Panc1 (cell line): ENCODE data around the gene PDCL3. TPM values are rescaled to one million over a fixed set of nuclear protein-coding genes. Genes with fewer than 3 reads are reported as not detected.

Experiments used
- ATAC-seq: fragments of 200-7000 bp; cut with Tn5 transposase; 2 replicates; pipeline ENCODE4 v1.9.1; 2020; ENCODE audit warnings: mild to moderate bottlenecking, moderate library complexity
- BruUV-seq: library from RNA; stranded (reverse); fragments of 400-500 nt; replicated peaks from 2 replicates; lab custom pipeline; 2021; lab: Mats Ljungman, UMichigan
- CTCF ChIA-PET: fragments of 300-600 bp; sonication (Branson Sonifier 250); formaldehyde crosslinking; loops from one replicate; lab custom pipeline; 2022; ENCODE audit warnings: antibody characterized with exemption; lab: Charles Lee
- POLR2A ChIA-PET: fragments of 300-600 bp; sonication (Branson Sonifier 250); formaldehyde crosslinking; loops from one replicate; lab custom pipeline; 2022; ENCODE audit warnings: antibody characterized with exemption; lab: Charles Lee
- DNase-seq: peaks from one replicate; pipeline ENCODE4 v3.0.0-alpha.2; 2010; ENCODE audit warnings: low read depth, low spot score
- H3K27ac ChIP-seq: 2 replicates; pipeline ENCODE4 v1.5.1; 2011; ENCODE audit warnings: mild to moderate bottlenecking, low read length, inconsistent platforms
- H3K27me3 ChIP-seq: fragments of 200-500 bp; sonication (Bioruptor generic); 2 replicates; pipeline ENCODE4 v1.6.0; 2014; ENCODE audit warnings: low read length, inconsistent platforms; ENCODE audit not compliant: control insufficient read depth, insufficient read depth
- H3K36me3 ChIP-seq: fragments of 200-500 bp; sonication (Bioruptor generic); 2 replicates; pipeline ENCODE4 v1.5.1; 2014; ENCODE audit warnings: inconsistent platforms, mild to moderate bottlenecking, low read length, moderate library complexity; ENCODE audit not compliant: control insufficient read depth, insufficient read depth
- H3K4me1 ChIP-seq: 2 replicates; pipeline ENCODE4 v1.5.1; 2011; ENCODE audit warnings: inconsistent platforms, mild to moderate bottlenecking, low read length, moderate library complexity; ENCODE audit not compliant: control insufficient read depth, insufficient read depth
- H3K4me3 ChIP-seq, 2 experiments: 2 replicates each; pipeline ENCODE4 v1.5.1; 2011 to 2012; ENCODE audit warnings: low read depth in 2 of 2, low read length in 2 of 2, mild to moderate bottlenecking in 2 of 2, inconsistent platforms in 1 of 2, moderate library complexity in 1 of 2
- H3K9me3 ChIP-seq: fragments of 200-500 bp; sonication (Bioruptor generic); 2 replicates; pipeline ENCODE4 v1.5.1; 2014; ENCODE audit warnings: low read depth, mild to moderate bottlenecking, inconsistent platforms, low read length, moderate library complexity; ENCODE audit not compliant: control insufficient read depth, insufficient read depth
- POLR2AphosphoS5 ChIP-seq: IDR thresholded peaks from 2 replicates; pipeline ENCODE4 v1.6.1; 2012; ENCODE audit warnings: mild to moderate bottlenecking, low read depth, low read length, moderate library complexity
- SIN3A ChIP-seq: IDR thresholded peaks from 2 replicates; pipeline ENCODE4 v1.6.1; 2012; ENCODE audit warnings: low read depth, mild to moderate bottlenecking, low read length, moderate library complexity, borderline replicate concordance; ENCODE audit not compliant: insufficient read depth
- TCF7L2 ChIP-seq: IDR thresholded peaks from 2 replicates; pipeline ENCODE4 v1.6.1; 2011; ENCODE audit warnings: mild to moderate bottlenecking, low read depth, low read length, inconsistent platforms
- in situ Hi-C: cut with HindIII; loops from 2 replicates; pipeline ENCODE4 v1.10.0; 2016; ENCODE audit warnings: low sequenced_read_pairs, low pct_unique_long_range_greater_than_20kb
- intact Hi-C: fragments of 100-400 bp; cut with micrococcal nuclease; formaldehyde crosslinking; loops from one replicate; pipeline ENCODE4 v1.10.0; 2022; ENCODE audit not compliant: unreplicated experiment
- total RNA-seq: library from RNA; stranded (reverse); gene quantifications from one replicate; pipeline ENCODE4 v1.2.1, GENCODE V29; 2021; ENCODE audit not compliant: unreplicated experiment
- TF ChIP-seq, protein P1 (sequence below): fragments of 450-650 bp; IDR thresholded peaks from 2 replicates; pipeline ENCODE4 v1.5.1; 2017; ENCODE audit warnings: mild to moderate bottlenecking
- TF ChIP-seq, protein P2 (sequence below), 2 experiments: IDR thresholded peaks; 2 replicates each; pipeline ENCODE4 v1.6.1; 2011 to 2012; ENCODE audit warnings: low read depth in 2 of 2, control low read depth in 1 of 2, low read length in 1 of 2, mild to moderate bottlenecking in 1 of 2, moderate library complexity in 1 of 2; ENCODE audit not compliant: insufficient read depth in 1 of 2

PDCL3 gene
- total RNA-seq, 1 experiment from 2014 or later: 43.1 TPM

DNA sequence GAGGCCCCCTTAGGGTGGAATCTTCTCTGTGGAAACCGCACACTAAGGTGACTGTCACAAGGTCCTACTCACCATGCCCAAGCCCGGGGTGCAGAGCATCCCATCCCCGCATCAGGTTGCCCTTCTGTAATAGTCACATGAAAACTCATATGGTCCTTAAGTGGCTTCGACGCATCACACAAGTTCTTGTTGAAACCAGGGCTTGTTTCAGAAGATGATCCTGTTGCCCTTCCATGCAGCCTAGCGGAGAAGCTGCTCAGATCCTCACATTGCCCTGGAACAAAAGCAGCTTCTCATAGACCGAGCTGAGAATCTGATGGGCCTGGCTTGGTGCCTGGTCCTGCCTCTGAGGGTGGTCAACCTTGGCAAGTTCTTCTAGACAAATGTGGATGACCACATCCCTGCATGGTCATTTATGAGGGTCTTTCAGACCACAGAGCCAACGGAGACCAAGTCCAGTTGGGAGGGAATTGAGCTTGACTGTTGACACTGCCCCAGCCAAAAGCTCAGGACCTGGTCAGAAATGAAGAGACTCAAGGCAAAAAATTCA lies 54.1 kb downstream of the PDCL3 start:
- Histone ChIP-seq H3K36me3 (no peaks in the 10 kb centered on the region), H3K27me3 (no peaks in the 10 kb centered on the region), H3K4me3 (no peak overlapping the region), H3K9me3 (no peaks in the 10 kb centered on the region), H3K4me1 (no peaks in the 10 kb centered on the region), H3K27ac (no peak overlapping the region)
- POLR2A ChIA-PET: no interaction called here
- TF ChIP-seq SIN3A (no peak), POLR2AphosphoS5 (no peak), TCF7L2 (no peak)
- TF ChIP-seq, protein P1, sequence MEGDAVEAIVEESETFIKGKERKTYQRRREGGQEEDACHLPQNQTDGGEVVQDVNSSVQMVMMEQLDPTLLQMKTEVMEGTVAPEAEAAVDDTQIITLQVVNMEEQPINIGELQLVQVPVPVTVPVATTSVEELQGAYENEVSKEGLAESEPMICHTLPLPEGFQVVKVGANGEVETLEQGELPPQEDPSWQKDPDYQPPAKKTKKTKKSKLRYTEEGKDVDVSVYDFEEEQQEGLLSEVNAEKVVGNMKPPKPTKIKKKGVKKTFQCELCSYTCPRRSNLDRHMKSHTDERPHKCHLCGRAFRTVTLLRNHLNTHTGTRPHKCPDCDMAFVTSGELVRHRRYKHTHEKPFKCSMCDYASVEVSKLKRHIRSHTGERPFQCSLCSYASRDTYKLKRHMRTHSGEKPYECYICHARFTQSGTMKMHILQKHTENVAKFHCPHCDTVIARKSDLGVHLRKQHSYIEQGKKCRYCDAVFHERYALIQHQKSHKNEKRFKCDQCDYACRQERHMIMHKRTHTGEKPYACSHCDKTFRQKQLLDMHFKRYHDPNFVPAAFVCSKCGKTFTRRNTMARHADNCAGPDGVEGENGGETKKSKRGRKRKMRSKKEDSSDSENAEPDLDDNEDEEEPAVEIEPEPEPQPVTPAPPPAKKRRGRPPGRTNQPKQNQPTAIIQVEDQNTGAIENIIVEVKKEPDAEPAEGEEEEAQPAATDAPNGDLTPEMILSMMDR: no peak
- TF ChIP-seq, protein P2, sequence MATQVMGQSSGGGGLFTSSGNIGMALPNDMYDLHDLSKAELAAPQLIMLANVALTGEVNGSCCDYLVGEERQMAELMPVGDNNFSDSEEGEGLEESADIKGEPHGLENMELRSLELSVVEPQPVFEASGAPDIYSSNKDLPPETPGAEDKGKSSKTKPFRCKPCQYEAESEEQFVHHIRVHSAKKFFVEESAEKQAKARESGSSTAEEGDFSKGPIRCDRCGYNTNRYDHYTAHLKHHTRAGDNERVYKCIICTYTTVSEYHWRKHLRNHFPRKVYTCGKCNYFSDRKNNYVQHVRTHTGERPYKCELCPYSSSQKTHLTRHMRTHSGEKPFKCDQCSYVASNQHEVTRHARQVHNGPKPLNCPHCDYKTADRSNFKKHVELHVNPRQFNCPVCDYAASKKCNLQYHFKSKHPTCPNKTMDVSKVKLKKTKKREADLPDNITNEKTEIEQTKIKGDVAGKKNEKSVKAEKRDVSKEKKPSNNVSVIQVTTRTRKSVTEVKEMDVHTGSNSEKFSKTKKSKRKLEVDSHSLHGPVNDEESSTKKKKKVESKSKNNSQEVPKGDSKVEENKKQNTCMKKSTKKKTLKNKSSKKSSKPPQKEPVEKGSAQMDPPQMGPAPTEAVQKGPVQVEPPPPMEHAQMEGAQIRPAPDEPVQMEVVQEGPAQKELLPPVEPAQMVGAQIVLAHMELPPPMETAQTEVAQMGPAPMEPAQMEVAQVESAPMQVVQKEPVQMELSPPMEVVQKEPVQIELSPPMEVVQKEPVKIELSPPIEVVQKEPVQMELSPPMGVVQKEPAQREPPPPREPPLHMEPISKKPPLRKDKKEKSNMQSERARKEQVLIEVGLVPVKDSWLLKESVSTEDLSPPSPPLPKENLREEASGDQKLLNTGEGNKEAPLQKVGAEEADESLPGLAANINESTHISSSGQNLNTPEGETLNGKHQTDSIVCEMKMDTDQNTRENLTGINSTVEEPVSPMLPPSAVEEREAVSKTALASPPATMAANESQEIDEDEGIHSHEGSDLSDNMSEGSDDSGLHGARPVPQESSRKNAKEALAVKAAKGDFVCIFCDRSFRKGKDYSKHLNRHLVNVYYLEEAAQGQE (IDR thresholded peaks at IDR 0.05; ENCODE audit: insufficient read depth in 1 of 2, low read depth in 2 of 2, low read length in 1 of 2): no peak
- DNase-seq: no peak
- CTCF ChIA-PET: interaction anchor here (0.5 kb wide), 1 partner anchor 13 kb away, joined by 11 read pairs; no protein-coding TSS in a partner anchor
- BruUV-seq: no TSS peak
- ATAC-seq: no peak
- intact Hi-C loops: loop anchor here (10.0 kb wide), 1 partner anchor 108 kb away; no protein-coding TSS in a partner anchor
- in situ Hi-C loops: no loop called here

DNA sequence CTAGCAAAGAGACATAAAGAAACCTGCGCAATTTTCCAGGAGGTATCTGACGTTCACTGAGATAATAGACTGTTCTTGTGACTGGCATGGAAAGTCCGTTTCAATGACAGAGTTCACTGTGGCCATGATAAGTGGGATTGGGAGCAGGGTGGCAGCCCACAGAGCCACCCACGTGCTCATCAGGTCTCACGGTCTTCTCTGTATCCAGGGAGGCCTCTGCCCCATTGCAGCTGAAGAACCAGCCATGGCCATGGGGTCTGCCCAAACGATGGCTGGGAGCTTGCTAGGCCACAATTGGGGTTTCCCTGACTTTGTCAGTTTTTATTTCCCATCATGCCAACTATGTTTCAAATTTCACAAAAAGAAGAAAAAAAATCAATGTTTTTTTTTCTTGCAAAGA lies 57.2 kb downstream of the PDCL3 start:
- TF ChIP-seq, protein P1: no peak
- no peak for TF ChIP-seq TCF7L2
- no peak for TF ChIP-seq SIN3A
- TF ChIP-seq, protein P2 (IDR thresholded peaks at IDR 0.05; ENCODE audit: insufficient read depth in 1 of 2, low read depth in 2 of 2, low read length in 1 of 2): no peak
- no peak for TF ChIP-seq POLR2AphosphoS5
- POLR2A ChIA-PET: no interaction called here
- in situ Hi-C loops: no loop called here
- Histone ChIP-seq H3K4me3 (no peak overlapping the region), H3K27me3 (no peaks in the 10 kb centered on the region), H3K4me1 (no peaks in the 10 kb centered on the region), H3K36me3 (no peaks in the 10 kb centered on the region), H3K27ac (no peak overlapping the region), H3K9me3 (no peaks in the 10 kb centered on the region)
- ATAC-seq: no peak
- no TSS peak for BruUV-seq
- no peak for DNase-seq
- intact Hi-C loops: loop anchor here (10.0 kb wide), 1 partner anchor 105 kb away; no protein-coding TSS in a partner anchor
- CTCF ChIA-PET: no interaction called here
